MCF 10A (cell line): ENCODE results near the gene SFN. TPM values are rescaled to one million over a fixed set of nuclear protein-coding genes. Genes with fewer than 3 reads are reported as not detected.

ENCODE experiments used
- total RNA-seq: library from RNA; stranded (reverse); gene quantifications from 2 replicates; pipeline ENCODE4 v1.2.3, GENCODE V29; 2022

SFN gene
- total RNA-seq, 1 experiment from 2014 or later, result 337 TPM

Other genes with a start within 250 kb of the SFN start
- gene ARID1A, start 167.1 kb upstream of the SFN start, total RNA-seq, result 54.2 and 56.9 TPM in 2 replicates
- gene PIGV, start 75.2 kb upstream of the SFN start, total RNA-seq, result 13.3 and 14.7 TPM in 2 replicates
- 14.0 and 15.5 TPM in 2 replicates for gene ZDHHC18, start 36.5 kb upstream of the SFN start, total RNA-seq
- gene GPN2, start 27.1 kb downstream of the SFN start, total RNA-seq, result 38.9 and 39.7 TPM in 2 replicates
- 9.9 and 14.1 TPM in 2 replicates for gene GPATCH3, start 37.3 kb downstream of the SFN start, total RNA-seq
- not detected in 2 replicates for gene NR0B2, start 50.8 kb downstream of the SFN start, total RNA-seq
- 96.8 and 106 TPM in 2 replicates for gene NUDC, start 58.6 kb downstream of the SFN start, total RNA-seq
- gene KDF1, start 97.3 kb downstream of the SFN start, total RNA-seq, result 5.1 and 8.8 TPM in 2 replicates
- gene TRNP1, start 130.5 kb downstream of the SFN start, total RNA-seq, result 56.3 and 59.2 TPM in 2 replicates
- gene TENT5B, start 149.7 kb downstream of the SFN start, total RNA-seq, result 27.8 and 33.7 TPM in 2 replicates